Lower lobe of right lung (tissue), 2 donors: ENCODE measurements around the gene SECISBP2L. TPM values are rescaled to one million over a fixed set of nuclear protein-coding genes. Genes with fewer than 3 reads are reported as not detected.

Experiments used
- ATAC-seq, 2 donors: fragments of 200-7000 bp; cut with Tn5 transposase; one replicate each; pipeline ENCODE4 v1.9.1; 2020 to 2022; ENCODE audit warnings: mild to moderate bottlenecking in 2 of 2, moderate library complexity in 2 of 2
- DNase-seq: peaks from one replicate; pipeline ENCODE4 v3.0.0-alpha.2; 2020
- H3K27ac ChIP-seq: fragments of 200-600 bp; one replicate; pipeline ENCODE4 v1.8.0; 2022
- H3K27me3 ChIP-seq: fragments of 200-600 bp; one replicate; pipeline ENCODE4 v1.8.0; 2022; ENCODE audit warnings: low read depth
- H3K36me3 ChIP-seq: fragments of 200-600 bp; one replicate; pipeline ENCODE4 v1.8.0; 2022; ENCODE audit warnings: mild to moderate bottlenecking
- H3K4me1 ChIP-seq: fragments of 200-600 bp; one replicate; pipeline ENCODE4 v1.8.0; 2022
- H3K4me3 ChIP-seq: fragments of 200-600 bp; one replicate; pipeline ENCODE4 v1.8.0; 2022; ENCODE audit warnings: mild to moderate bottlenecking
- H3K9me3 ChIP-seq: fragments of 200-600 bp; one replicate; pipeline ENCODE4 v1.8.0; 2022
- CTCF ChIP-seq: fragments of 200-600 bp; IDR thresholded peaks from one replicate; pipeline ENCODE4 v1.8.0; 2022; ENCODE audit warnings: antibody characterized with exemption, mild to moderate bottlenecking
- intact Hi-C: fragments of 100-400 bp; cut with DNase I; formaldehyde crosslinking; loops from one replicate; pipeline ENCODE4 v1.11.0; 2022
- total RNA-seq: library from RNA; stranded (reverse); fragmentation: NEBNext Ultra II Directional; extraction: Animal tissue kit (Norgen Biotek cat#: 25700); gene quantifications from one replicate; pipeline ENCODE4 v1.2.1, GENCODE V29; 2021
- donor health status: DM: no; HTN: yes; CAD: no; lungs with severe emphysema.

Gene SECISBP2L
- total RNA-seq, 1 donor from 2014 or later, result 139 TPM

- H3K27me3 ChIP-seq, result no peaks in the 10 kb centered on the region
- no peak for DNase-seq
- H3K27ac ChIP-seq, result no peak overlapping the region
- intact Hi-C loops, result no loop called here
- no peak for TF ChIP-seq CTCF
- H3K9me3 ChIP-seq, result no peaks in the 10 kb centered on the region
- H3K36me3 ChIP-seq, result no peaks in the 10 kb centered on the region
- no peak overlapping the region for H3K4me3 ChIP-seq
- no peak for ATAC-seq
- H3K4me1 ChIP-seq, result no peaks in the 10 kb centered on the region
Measured at GRCh38 chr15:48945386-48945785, 100.9 kb downstream of the SECISBP2L start.

- no peaks in the 10 kb centered on the region for H3K4me1 ChIP-seq
- DNase-seq (no peak), ATAC-seq (no peak)
- no peaks in the 10 kb centered on the region for H3K27me3 ChIP-seq
- intact Hi-C loops, result no loop called here
- no peak overlapping the region for H3K27ac ChIP-seq
- no peaks in the 10 kb centered on the region for H3K9me3 ChIP-seq
- no peak for TF ChIP-seq CTCF
- H3K4me3 ChIP-seq, result no peak overlapping the region
- no peaks in the 10 kb centered on the region for H3K36me3 ChIP-seq
Measured at GRCh38 chr15:48941904-48942303, 104.3 kb downstream of the SECISBP2L start.

- Histone ChIP-seq H3K4me3 (no peak overlapping the region), H3K36me3 (no peaks in the 10 kb centered on the region), H3K27ac (no peak overlapping the region), H3K27me3 (no peaks in the 10 kb centered on the region), H3K9me3 (no peaks in the 10 kb centered on the region), H3K4me1 (no peaks in the 10 kb centered on the region)
- no peak for ATAC-seq
- no peak for TF ChIP-seq CTCF
- no peak for DNase-seq
- intact Hi-C loops, result no loop called here
Measured at GRCh38 chr15:48940508-48940907, 105.7 kb downstream of the SECISBP2L start.

- ATAC-seq (no peak), DNase-seq (no peak)
- Histone ChIP-seq H3K4me3 (no peak overlapping the region), H3K27me3 (no peaks in the 10 kb centered on the region), H3K9me3 (no peaks in the 10 kb centered on the region), H3K27ac (no peak overlapping the region), H3K36me3 (no peaks in the 10 kb centered on the region), H3K4me1 (no peaks in the 10 kb centered on the region)
- no peak for TF ChIP-seq CTCF
- intact Hi-C loops, result no loop called here
Measured at GRCh38 chr15:48939648-48940047, 106.6 kb downstream of the SECISBP2L start.

Other genes starting within 250 kb of the SECISBP2L start
- gene CEP152, start 235.4 kb downstream of the SECISBP2L start, total RNA-seq, result 6.5 TPM
- gene EID1, start 168.3 kb downstream of the SECISBP2L start, total RNA-seq, result 84.0 TPM
- 0.68 TPM for gene SHC4, start 82.5 kb downstream of the SECISBP2L start, total RNA-seq
- 55.6 TPM for gene COPS2, start 109.2 kb upstream of the SECISBP2L start, total RNA-seq
- gene GALK2, start 123.8 kb upstream of the SECISBP2L start, total RNA-seq, result 38.8 TPM